Lung (tissue), 12 donors: ENCODE results near the gene RBPJ. TPM values are rescaled to one million over a fixed set of nuclear protein-coding genes. Genes with fewer than 3 reads are reported as not detected.

ENCODE experiments used
- ATAC-seq: fragments of 200-7000 bp; cut with Tn5 transposase; one replicate; pipeline ENCODE4 v1.9.1; 2020; ENCODE audit warnings: moderate number of reproducible peaks; ENCODE audit not compliant: insufficient read depth, low FRiP score
- DNase-seq, 3 donors: peaks; one replicate each; pipeline ENCODE4 v3.0.0-alpha.2; 2013 to 2017
- H3K27ac ChIP-seq, 2 donors: one replicate each; pipeline ENCODE4 v1.5.1; 2013; ENCODE audit warnings: mild to moderate bottlenecking in 2 of 2, moderate library complexity in 2 of 2, control low read depth in 1 of 2, inconsistent platforms in 1 of 2, low read depth in 1 of 2, low read length in 1 of 2
- H3K27me3 ChIP-seq, 3 donors: one replicate each; pipeline ENCODE4 v1.5.1; 2013; ENCODE audit warnings: low read length in 2 of 3; ENCODE audit not compliant: control insufficient read depth in 3 of 3, insufficient read depth in 3 of 3
- H3K36me3 ChIP-seq, 4 donors: one replicate each; pipeline ENCODE4 v1.5.1; 2013; ENCODE audit warnings: low read length in 4 of 4, mild to moderate bottlenecking in 1 of 4, moderate library complexity in 1 of 4; ENCODE audit not compliant: control insufficient read depth in 4 of 4, insufficient read depth in 4 of 4
- H3K4me1 ChIP-seq, 5 donors: one replicate each; pipeline ENCODE4 v1.5.1; 2013; ENCODE audit warnings: low read length in 5 of 5, mild to moderate bottlenecking in 2 of 5, moderate library complexity in 1 of 5; ENCODE audit not compliant: control insufficient read depth in 5 of 5, insufficient read depth in 5 of 5
- H3K4me3 ChIP-seq: one replicate; pipeline ENCODE4 v1.5.1; 2013; ENCODE audit warnings: mild to moderate bottlenecking, control low read depth, moderate library complexity
- H3K9ac ChIP-seq, 2 donors: one replicate each; pipeline ENCODE4 v1.5.1; 2013; ENCODE audit warnings: low read length in 2 of 2, control low read depth in 1 of 2; ENCODE audit not compliant: insufficient read depth in 1 of 2
- H3K9me3 ChIP-seq, 4 donors: one replicate each; pipeline ENCODE4 v1.5.1; 2013; ENCODE audit warnings: low read length in 3 of 4, mild to moderate bottlenecking in 1 of 4, moderate library complexity in 1 of 4; ENCODE audit not compliant: control insufficient read depth in 4 of 4, insufficient read depth in 3 of 4
- CTCF ChIP-seq: IDR thresholded peaks from 2 replicates; pipeline ENCODE4 v1.5.1; 2012; ENCODE audit warnings: mild to moderate bottlenecking; ENCODE audit errors: control extremely low read depth, extremely low read depth
- WGBS, 2 donors: extraction: QIAGEN DNeasy Blood & Tissue Kit; methylation state at CpG; one replicate each; pipeline ENCODE4 v1.1.7; 2013; 5-methylcytosine and 5-hydroxymethylcytosine counted together
- polyA plus RNA-seq, 2 donors: library from polyadenylated mRNA; stranded (reverse); fragments of 200-250 nt; gene quantifications; one replicate each; pipeline ENCODE4 v1.2.1, GENCODE V29; 2013
- total RNA-seq, 2 donors: library from RNA; depleted of rRNA in 1 of 2; stranded (reverse); fragments of >200 nt in 1 of 2; gene quantifications; one replicate each; pipeline ENCODE4 v1.2.1, GENCODE V29; 2014 to 2021
- donor health status: control.
- donor health status: control.
- donor health status: Bipolar disorder and iron deficiency.
- donor health status: healthy.
- donor health status: DM: yes; HTN: yes; CAD: no.

RBPJ gene
- total and polyA plus RNA-seq, 4 donors, result 39.1 to 130 (median 58.9) TPM

GRCh38 chr4:26406346-26406975, 85.6 kb downstream of the RBPJ start:
- no peak for TF ChIP-seq CTCF
- WGBS, 2 donors, result 79 to 91% methylated on average over 4 of the region's 4 CpGs

GRCh38 chr4:26407476-26407875, 86.7 kb downstream of the RBPJ start:
- Histone ChIP-seq H3K4me3 (no peak overlapping the region), H3K27me3 (no peaks in the 10 kb centered on the region), H3K9me3 (peaks cover 0 to 6% (median 1%) of the 10 kb centered on the region in 4 donors), H3K36me3 (peaks cover 6 to 13% (median 8%) of the 10 kb centered on the region in 4 donors), H3K4me1 (peaks cover 0 to 7% (median 4%) of the 10 kb centered on the region in 5 donors), H3K27ac (no peak overlapping the region), H3K9ac (no peak overlapping the region)
- WGBS, 2 donors, result 99 to 100% methylated on average over 1 of the region's 1 CpG
- no peak for TF ChIP-seq CTCF
- ATAC-seq, result no peak
- DNase-seq, result no peak

More at GRCh38 chr4:26406346-26406975, 85.6 kb downstream of the RBPJ start:
- Histone ChIP-seq H3K27ac (no peak overlapping the region), H3K36me3 (peaks cover 4 to 11% (median 8%) of the 10 kb centered on the region in 4 donors), H3K4me3 (no peak overlapping the region), H3K27me3 (no peaks in the 10 kb centered on the region), H3K4me1 (peaks cover 0 to 7% (median 0%) of the 10 kb centered on the region in 5 donors), H3K9me3 (peaks cover 0 to 6% (median 1%) of the 10 kb centered on the region in 4 donors), H3K9ac (no peak overlapping the region)
- no peak for ATAC-seq
- no peak for DNase-seq

- no peak overlapping the region for H3K9ac ChIP-seq
- H3K27me3 ChIP-seq, result no peaks in the 10 kb centered on the region
- peaks cover 8 to 13% (median 10%) of the 10 kb centered on the region in 4 donors for H3K36me3 ChIP-seq
- ATAC-seq, result no peak
- H3K4me3 ChIP-seq, result no peak overlapping the region
- H3K4me1 ChIP-seq, result peaks cover 0 to 20% (median 6%) of the 10 kb centered on the region in 5 donors
- peaks cover 0 to 6% (median 1%) of the 10 kb centered on the region in 4 donors for H3K9me3 ChIP-seq
- no peak overlapping the region for H3K27ac ChIP-seq
- peak; percentile 31 to 89 (median 87) for DNase-seq
- TF ChIP-seq CTCF, result peak; percentile 56
- 8 to 9% methylated on average over 2 of the region's 2 CpGs for WGBS, 2 donors
These were observed 89.8 kb downstream of the RBPJ start for GRCh38 chr4:26410385-26411293.
